Measurements from ENCODE around the gene KIAA1210.

KIAA1210 gene

DNA sequence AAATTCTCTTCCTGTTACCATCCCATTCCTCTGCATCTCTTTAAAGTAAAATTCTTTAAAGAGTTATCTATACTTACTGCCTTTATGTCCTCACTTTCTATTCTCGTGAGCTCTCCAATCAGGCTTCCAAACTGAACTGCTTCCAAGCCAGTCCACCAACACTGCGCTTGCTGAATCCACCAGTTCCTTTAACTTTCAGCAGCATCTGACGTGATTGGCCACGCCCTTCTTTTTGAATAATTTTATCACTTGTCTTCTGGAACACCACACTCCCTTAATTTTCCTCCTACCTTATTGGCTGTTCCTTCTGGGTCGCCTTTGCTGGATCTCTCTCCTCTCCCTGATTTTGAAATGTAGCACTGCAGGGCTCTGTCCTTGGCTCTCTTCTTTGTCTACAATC, at the start of gene KIAA1210:
TSS of gene KIAA1210 (minus strand) at position 163 of the 400 bp plus-strand sequence. CDS start 4,170 bp downstream, outside the sequence.
- DNase-seq (ENCODE audit: low read depth in 2 of 2), result no peak

DNA sequence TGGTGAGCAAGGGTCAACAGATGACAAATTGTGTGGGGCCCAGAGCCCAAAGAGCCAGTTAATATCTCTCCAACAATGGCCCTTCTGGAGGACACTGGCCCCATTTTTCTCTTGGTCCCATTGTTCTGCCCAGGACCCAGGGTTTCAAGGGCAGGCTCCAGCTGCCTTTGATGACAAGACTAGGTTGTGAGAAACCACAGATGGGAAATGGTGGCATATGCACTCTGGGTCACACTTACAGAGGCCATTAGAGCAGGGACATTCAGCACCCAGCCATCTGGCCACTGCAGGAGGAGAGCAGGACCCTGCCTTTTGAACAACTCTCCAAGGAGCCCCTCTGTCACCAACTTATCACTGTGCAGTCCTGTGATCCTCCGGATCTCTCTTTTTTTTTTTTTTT, 49.7 kb upstream of the KIAA1210 start:
- DNase-seq (ENCODE audit: low read depth in 2 of 2), result no peak

DNA sequence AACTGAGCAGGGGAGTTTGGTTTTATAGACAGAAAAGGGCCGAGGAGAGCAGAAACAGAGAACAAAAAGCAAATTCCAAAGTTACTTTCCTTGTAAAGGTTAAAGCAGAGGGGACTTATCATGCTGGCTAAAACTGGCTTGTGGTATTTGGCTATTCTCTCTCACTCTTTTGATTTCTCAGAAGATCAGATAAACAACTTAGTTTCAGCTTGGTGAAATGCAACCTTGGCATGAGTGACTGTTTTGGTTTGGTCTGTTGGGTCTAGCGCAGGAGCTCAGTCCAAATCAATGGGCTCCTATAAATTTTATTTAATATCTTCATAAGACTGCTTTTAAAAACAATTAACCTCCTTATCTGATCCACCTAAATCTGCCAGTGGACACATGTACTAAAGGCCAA, 47.3 kb upstream of the KIAA1210 start:
- DNase-seq (ENCODE audit: low read depth in 2 of 2), result no peak

DNA sequence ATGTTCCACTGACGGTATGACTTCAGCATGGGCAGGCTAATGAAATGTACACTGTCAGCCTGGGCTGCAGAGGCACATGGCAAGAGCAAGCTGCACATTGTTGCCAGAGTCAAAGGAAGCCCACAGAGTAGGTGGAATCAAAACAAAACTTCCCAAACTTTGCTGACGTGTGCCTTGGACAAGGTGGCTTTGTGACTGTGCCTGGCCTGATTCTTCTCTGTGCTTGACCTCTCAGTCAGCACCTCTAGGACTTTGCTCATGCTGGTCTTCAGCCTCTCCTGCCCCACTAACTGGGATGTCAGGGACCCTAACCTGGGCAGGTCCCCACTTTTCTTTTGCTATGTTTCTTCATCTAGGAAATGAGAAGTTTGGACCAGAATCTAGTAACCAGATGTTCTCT, 40.5 kb upstream of the KIAA1210 start:
- no peak for DNase-seq (ENCODE audit: low read depth in 2 of 2)

DNA sequence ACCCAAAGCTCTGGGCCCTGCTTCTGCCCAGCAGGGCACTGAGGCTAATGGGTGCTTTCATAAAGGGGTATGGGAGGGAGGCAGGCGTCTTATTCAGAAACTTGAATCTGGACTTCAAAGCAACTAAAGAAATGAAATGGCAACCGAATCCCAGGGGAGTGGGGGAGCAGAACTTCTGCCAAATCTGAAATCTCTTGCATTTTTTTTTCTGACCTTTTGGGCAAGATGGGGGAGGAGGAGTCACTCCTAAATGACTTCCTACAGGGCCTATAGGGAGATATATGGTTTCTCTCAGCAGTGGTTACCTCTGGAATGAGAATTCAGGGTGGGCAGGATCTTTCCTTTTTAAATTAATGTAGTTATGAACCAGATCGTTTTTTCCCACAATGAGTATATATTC, 30.6 kb upstream of the KIAA1210 start:
- DNase-seq (ENCODE audit: low read depth in 2 of 2), result no peak

DNA sequence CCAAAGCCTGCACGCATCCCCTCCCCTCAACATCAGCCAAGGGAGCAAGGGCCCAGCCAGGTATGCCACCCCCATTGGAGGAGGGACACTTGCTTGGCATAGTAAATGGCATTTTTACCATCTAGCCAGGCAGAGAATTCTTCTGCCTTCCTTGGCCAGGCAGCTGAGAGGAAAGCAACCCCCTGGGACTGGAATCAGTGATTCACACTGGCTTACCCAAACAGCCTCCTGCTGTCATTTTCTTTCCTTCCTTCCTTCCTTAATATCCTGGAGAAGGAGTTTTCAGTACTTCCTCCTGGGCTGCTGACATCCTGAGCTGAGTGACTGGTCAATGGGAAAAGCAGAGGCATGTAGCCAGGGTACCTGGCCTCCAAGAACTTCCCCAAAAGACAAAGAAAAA, 28.6 kb upstream of the KIAA1210 start:
- DNase-seq (ENCODE audit: low read depth in 2 of 2), result no peak

DNA sequence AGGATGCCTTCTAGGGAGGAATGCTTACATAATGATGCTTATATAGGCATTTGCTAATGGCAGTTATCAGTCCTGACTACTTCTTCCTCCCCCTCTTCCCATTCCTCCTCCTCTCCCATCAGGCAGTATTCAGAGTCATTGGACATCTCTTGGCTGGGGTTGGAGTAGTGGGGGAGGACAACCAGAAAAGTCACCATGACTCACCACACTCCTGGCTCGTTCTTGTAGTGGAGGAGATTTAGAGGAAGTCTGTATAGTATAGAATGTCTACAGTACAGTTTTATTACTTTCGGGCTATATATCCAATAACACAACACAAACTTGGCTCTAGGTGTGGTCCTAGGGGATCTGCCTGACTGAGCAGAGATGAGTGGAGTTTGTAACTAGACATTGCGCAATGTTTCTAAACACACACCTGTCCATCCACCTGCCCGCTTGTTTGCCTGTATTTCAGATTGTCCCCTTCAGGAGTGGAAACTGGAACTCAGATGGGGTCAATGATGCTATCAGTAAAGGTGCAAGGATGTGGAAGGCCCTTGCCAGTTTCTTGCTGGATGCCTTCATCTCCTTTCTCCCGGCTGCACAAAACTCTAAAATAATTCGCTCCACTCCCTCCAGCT, 27.9 kb upstream of the KIAA1210 start:
- DNase-seq (ENCODE audit: low read depth in 2 of 2), result no peak

DNA sequence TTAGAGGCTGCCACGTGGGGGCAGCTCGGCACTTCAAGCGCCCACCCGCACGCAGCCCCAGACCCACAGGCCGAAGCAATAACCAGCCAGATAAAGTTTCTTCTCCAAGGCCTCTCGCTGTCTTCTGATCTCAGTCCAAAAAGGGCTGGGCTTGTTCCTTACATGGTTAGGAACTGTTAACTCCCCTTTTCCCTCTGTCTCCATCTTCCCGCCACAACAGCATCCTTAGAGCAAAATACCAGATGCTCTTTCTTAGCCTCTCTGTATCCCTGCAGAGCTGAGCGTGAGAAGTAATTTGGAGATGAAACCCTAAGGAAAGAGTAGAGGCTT, 23.4 kb upstream of the KIAA1210 start:
- no peak for DNase-seq (ENCODE audit: low read depth in 2 of 2)

DNA sequence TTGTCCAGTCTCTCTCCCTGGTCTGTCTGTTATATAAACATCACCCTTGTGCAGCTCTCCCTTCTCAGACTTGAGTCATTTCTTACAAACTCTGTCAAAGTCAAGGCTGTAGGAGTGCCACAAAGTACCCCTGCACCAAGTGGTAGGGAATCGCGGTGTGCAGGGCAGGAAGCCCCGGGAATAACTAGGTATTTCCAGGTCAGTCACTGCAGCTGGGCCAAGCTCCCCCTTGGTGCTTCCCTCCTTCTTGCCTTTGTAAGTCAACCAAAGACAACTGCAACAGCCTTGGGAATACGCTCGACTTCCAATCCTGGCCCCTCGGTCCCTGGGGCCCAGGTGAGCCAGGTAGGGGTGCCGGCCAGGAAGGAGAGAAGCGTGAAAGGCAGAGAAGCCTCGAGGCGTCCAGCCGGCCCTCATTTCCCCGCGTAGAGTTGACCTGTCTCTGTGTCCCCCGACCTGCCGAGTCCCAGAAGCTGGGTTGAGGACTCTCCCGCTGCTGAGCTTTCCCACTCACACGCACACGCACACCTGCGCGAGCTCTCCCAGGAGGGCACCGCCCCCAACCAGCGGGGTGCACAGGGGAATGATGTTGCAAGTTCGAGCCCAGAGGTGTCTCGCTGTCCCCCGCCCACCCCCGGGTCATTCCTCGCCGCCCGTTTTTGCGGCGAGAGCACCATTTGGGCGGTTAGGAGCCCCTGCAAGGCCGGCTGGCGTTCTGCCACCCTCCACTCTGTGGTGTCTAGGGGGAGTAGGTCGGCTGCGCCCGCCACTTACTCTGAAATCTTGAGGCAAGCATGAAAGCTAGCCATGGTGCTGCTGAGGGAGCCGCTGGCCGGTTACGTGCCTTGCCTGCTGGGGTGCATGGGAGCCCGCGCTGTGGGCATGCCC, 22.8 kb upstream of the KIAA1210 start:
- DNase-seq (ENCODE audit: low read depth in 2 of 2), result no peak

DNA sequence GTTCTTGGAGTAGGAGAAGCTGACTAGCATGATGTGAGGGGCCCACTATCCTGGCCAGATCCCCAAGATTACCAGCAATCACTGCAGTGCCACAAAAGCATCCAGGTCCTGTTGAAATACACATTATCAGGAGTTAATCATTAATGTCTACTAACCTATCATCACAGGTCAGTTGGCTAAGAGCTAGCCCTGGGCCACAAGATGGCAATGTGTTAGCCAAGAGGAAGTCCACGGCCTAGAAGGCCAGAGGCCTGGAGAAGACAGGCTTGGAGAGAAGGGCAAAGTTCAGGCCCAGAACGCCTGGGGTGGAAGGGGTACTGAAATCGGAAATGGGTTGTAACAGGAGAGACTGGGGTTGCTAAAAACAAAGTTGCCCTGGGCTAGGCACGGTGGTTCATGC, 19.9 kb upstream of the KIAA1210 start:
- DNase-seq (ENCODE audit: low read depth in 2 of 2), result no peak

DNA sequence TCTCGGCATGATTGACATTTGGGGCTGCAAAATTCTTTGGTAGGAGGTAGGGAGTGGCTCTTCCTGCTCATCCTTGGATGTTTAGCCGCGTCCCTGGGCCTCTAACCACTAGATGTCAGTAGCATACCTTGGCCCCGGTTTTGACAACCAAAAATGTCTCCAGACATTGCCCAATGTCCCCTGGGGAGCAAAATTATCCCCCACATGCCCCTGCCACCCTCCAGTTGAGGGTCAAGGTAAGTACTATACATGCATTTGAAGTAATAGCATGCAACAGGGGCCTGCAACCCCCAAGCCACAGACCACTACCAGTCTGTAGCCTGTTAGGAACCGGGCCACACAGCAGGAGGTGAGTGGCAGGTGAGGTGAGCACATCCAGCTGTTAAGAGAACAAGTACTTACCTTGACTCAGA, 17.6 kb upstream of the KIAA1210 start:
- no peak for DNase-seq (ENCODE audit: low read depth in 2 of 2)

DNA sequence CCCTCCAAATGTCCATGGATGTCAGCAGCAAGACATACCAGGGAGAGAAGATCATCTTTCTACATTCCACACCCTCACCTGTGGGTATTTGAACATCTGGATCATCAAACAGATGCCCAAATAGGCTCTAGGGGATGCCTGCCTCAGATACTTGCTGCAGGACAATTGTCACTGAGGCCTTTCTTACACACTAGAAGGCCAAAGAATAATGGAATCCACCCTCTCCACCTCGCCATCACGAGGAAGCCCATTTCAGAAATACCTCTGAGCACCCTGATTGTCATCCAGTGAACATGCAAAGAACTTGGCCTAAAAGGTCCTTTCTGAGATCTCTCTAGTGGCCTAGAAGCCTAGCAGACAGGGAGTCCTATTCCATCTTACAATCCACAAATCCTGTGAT, 6.9 kb upstream of the KIAA1210 start:
- no peak for DNase-seq (ENCODE audit: low read depth in 2 of 2)

DNA sequence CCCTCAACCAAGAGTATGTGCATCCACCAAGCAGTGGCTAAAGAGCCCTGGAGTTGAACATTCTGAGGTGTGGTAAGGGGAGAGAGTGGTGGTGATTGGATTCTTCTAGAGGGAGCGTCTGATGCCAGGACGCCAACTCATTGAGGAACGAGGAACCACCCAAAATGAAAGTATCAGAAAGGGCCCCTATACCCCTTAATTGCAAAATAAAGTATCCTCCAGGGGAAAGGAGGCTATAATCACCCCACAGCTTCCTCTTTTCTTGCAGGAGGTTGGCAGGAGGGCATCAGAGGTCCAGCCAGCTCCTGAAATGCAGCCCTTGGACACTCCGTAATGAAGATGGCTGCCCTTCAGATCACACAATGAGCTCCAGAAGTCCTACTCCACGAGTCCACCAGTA, 5.3 kb upstream of the KIAA1210 start:
- DNase-seq (ENCODE audit: low read depth in 2 of 2), result no peak

DNA sequence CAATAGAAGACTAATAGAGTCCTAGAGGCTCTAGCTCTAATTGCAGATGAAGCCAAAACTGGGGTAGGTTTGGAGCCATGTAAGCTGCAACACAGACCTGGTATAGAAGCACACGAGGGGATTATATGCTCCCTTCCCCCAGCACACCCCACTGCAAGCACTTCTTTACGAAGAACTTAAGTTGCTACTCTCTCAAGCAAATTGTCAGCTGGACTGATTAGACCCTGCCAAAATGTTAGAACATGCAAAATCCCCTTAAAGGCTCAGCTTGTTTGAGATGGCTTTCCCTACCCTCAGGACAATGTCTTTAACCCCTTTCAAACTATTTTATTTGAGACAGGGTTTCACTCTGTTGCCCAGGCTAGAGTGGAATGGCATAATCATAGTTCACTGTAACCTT, 4.7 kb upstream of the KIAA1210 start:
- no peak for DNase-seq (ENCODE audit: low read depth in 2 of 2)

DNA sequence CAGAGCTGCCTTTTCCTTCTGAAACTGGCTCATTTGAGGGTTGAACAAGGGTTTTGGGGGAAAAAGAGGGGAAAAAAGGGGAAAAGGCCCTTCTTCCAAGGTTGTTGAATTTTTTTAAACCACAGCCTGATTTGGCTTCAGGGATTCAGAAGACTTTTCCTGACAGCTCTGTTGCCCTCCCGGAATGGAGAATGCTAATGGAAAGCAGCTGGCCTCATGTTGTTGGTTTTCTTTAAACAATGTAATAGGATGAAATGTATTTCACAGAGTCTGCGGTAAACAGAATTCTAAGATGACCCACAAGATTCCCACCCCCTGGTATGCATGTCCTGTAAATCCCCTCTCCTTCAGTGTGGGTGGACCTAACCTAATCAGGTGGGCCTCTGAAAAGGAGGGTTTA, 3.3 kb upstream of the KIAA1210 start:
- no peak for DNase-seq (ENCODE audit: low read depth in 2 of 2)

DNA sequence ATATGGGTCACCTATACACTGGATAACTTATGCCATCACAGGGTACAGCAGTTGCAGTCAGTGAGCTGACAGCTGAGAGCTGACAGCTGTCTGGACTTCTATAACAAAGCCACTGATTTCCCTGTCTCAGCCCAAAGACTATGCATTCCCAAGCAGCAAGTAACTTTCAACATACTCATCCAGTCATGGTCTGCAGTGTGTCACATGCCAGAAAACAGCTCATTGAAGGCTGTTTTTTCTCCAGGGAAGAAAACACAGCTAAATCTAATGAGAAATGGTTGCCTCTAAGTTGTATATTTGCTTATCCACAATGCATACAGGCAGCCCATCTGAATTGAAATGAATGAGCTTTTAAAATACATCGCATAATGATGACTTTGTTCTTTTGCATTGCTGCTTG, 6.3 kb downstream of the KIAA1210 start:
- no peak for DNase-seq (ENCODE audit: low read depth in 2 of 2)

DNA sequence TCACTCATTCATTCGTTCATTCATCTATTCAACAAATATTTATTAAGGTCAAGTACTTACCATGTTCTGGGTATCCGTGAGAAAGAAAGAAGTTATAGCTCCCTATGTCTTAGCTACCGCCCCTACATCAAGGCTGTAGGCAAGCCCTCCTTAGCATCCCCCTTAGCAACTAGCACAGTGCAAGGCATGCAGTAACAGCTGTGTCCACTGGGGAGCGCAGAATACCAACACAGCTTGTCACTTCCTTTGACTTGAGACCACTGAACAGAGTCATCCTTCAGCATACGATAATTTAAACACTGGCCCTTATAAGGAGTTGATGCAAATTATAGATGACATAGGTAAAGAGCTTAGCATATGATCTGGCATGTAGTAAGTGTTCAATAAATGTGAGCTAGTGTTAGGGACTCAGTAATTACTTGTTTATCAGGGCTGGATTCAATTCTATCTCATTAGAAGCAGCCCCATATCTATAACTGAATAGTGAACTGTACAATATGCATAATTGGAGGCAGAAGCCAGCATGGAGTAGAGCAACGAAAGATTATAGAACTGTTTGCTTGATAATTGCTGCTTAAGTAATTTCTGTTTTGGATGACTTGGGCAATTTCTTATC, 8.7 kb downstream of the KIAA1210 start:
- DNase-seq (ENCODE audit: low read depth in 2 of 2), result peak; percentile 4 to 35

DNA sequence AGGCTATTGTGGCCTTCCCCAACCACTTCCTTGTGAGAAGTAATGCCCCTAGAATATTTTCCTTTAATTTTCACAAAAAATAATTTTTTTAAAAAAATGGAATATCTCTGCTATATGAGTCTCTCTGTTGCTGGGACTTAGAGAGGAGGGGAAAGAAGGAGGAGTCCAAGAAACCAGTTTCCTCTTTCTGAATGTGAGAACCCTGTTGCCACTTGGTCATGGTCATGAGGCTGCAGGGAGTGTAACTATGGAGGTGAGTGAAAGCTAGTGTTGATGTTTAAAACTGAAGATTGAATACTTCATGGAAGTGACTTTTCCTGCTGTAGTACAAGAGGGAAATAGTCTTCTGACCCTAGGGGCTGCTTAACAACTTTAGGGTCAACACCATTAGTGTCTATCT, 20.4 kb downstream of the KIAA1210 start:
- DNase-seq (ENCODE audit: low read depth in 2 of 2), result no peak

DNA sequence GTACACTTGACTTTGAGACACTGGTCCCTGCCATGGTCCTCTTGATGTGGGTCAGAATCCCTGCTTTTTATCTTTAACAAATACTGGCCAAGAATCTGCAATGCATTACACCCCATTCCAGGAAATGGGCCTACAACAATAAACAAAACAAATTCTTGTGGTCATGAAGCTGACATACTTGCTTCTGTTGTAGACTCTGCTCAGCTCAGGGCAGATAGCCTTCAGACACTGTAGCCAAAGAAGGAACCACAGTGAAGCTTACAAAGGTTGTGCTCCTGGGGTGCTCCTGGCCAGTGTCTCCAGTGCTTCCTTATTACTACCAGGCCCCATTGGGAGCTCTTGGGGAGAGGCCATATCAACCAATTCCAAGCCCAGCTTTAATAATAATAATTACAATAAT, 21.8 kb downstream of the KIAA1210 start:
- no peak for DNase-seq (ENCODE audit: low read depth in 2 of 2)

DNA sequence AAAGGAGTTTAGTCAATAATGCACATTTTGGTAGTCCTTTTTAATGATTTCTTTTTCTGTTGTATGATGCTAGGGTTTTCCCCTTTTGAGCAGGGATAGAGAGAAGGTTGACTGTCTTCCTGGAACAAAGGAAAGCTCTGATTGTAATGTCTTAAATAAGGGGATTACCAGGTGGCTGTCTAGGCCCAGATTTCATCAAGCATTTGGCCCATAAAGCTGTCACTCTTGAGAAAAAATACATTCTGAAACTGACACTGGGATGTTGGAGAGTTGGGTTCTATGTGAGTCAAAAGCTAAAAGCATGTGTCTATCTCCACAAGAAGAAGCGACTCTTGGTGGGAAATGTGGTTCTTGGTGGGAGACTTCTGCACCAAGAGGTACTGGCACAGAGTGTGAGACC, 26.4 kb downstream of the KIAA1210 start:
- DNase-seq (ENCODE audit: low read depth in 2 of 2), result no peak

DNA sequence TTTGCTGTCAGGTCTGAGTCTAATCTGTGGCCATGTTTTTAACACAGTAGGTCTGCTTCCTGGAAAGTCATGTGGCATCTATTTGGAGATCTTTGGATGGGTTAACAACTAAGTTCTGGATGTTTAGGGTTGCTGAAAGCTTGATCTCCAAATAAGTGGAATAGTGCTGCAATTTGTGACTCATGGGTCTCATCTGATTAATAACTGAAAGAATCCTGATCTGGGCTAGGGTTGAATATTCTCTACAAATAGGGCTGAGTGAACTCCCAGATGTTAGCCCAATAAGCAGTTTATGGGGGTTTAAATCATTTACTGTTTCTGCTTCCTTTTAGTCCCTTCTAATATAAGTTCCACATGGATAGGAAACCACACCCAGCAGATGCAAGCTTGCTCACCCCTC, 31.7 kb downstream of the KIAA1210 start:
- no peak for DNase-seq (ENCODE audit: low read depth in 2 of 2)

DNA sequence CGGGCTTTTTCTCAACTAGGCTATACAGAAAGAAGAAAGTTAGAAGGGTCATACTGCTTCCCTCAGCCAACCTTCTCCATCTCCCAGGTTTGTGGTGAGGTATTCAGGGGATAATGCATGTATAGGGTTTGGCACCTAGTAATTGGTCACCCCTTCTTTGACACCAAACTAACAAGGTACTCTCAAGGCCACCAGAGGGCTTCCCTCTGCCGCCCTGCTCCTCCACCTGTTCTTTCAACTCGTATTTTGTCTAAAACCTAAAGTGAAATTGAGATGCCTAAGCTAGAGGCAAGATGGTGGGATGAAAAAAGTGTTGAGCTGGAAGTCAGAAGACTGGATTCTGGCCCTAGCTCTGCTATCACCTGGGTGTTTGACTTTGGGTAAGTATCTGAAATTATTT, 32.8 kb downstream of the KIAA1210 start:
- DNase-seq (ENCODE audit: low read depth in 2 of 2), result no peak
